Sciatic nerve (tissue), 2 donors: Measurements from ENCODE around the gene ZNF362. TPM values are rescaled to one million over a fixed set of nuclear protein-coding genes. Genes with fewer than 3 reads are reported as not detected.
"Not testable (repeated sequence)": the region's sequence is repeated elsewhere in the genome, so short reads cannot be mapped to it uniquely, and the experiment has no call there.

Experiments
- ATAC-seq: fragments of 200-7000 bp; cut with Tn5 transposase; one replicate; pipeline ENCODE4 v1.9.1; 2020; ENCODE audit warnings: mild to moderate bottlenecking, moderate library complexity
- DNase-seq: peaks from one replicate; pipeline ENCODE4 v3.0.0-alpha.2; 2020; ENCODE audit warnings: low spot score
- intact Hi-C: fragments of 100-400 bp; cut with DNase I; formaldehyde crosslinking; loops from one replicate; pipeline ENCODE4 v1.14.2; 2022
- total RNA-seq: library from RNA; stranded (reverse); fragmentation: NEBNext Ultra II Directional; extraction: Animal tissue kit (Norgen Biotek cat#: 25700); gene quantifications from one replicate; pipeline ENCODE4 v1.2.1, GENCODE V29; 2021
- donor health status: DM: no; HTN: no; CAD: no.
- donor health status: DM: no; HTN: no; CAD: no.

The ZNF362 gene
- total RNA-seq, 1 donor from 2014 or later = 40.0 TPM

- DNase-seq = no peak
- intact Hi-C loops = no loop called here
- ATAC-seq = no peak
Observed at GRCh38 chr1:33276573-33277298, 20.4 kb downstream of the ZNF362 start.

GRCh38 chr1:33277488-33278084 lies 21.3 kb downstream of the ZNF362 start:
- ATAC-seq = no peak
- DNase-seq = no peak
- intact Hi-C loops = no loop called here

- intact Hi-C loops = no loop called here
- ATAC-seq (peak; percentile 34), DNase-seq (no peak)
Observed at GRCh38 chr1:33280091-33280661, 23.9 kb downstream of the ZNF362 start.

DNA sequence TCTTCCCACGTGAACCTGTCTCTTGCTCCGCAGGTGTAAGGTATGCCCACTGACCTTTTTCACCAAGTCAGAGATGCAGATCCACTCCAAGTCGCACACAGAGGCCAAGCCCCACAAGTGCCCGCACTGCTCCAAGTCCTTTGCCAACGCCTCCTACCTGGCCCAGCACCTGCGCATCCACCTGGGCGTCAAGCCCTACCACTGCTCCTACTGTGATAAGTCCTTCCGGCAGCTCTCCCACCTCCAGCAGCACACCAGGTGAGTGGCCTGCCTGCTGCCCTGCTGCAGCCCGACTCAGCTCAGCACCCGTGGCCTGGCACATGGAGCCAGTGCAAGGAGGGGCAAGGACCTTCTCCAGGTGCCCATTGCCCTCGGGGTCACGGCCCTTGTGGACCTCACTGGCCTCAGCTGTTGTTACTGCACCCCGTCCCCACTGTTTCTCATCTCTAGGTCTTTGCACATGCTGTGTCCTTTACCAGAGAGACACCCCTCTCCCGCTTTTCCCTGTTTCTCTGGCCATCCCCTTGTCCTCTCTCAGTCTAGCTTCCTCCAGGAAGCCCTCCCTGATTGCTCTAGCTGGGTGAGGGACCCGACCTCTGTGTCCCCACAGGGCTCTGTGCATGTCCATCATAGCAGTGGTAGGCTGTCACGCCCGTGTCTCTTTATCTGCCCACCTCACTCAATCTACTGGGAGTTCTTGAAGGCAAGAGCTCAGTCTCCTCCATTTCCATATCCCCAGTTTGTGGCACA lies 25.4 kb downstream of the ZNF362 start:
- intact Hi-C loops = no loop called here
- ATAC-seq (no peak), DNase-seq (no peak)

DNA sequence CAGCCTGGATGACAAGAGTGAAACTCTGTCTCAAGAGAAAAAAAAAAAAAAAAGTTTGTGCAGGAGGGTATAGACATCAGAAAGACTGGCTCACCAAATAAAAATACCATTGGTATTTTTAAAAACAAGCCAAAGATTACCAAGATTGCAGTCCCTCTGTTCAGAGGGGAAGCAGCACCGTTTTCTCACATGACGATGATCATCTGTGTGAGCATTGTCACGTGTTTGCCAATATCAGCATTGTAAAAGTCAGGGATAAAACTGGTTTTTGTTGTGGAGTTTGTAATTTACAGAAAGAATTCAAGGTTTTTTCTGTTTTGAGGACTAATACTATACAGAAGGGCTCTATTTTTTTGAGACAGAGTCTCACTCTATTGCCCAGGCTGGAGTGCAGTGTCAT lies 26.5 kb downstream of the ZNF362 start:
- no peak for DNase-seq
- intact Hi-C loops = no loop called here
- no peak for ATAC-seq

GRCh38 chr1:33284049-33284448 lies 27.8 kb downstream of the ZNF362 start:
- ATAC-seq = no peak
- DNase-seq = no peak
- intact Hi-C loops = no loop called here

DNA sequence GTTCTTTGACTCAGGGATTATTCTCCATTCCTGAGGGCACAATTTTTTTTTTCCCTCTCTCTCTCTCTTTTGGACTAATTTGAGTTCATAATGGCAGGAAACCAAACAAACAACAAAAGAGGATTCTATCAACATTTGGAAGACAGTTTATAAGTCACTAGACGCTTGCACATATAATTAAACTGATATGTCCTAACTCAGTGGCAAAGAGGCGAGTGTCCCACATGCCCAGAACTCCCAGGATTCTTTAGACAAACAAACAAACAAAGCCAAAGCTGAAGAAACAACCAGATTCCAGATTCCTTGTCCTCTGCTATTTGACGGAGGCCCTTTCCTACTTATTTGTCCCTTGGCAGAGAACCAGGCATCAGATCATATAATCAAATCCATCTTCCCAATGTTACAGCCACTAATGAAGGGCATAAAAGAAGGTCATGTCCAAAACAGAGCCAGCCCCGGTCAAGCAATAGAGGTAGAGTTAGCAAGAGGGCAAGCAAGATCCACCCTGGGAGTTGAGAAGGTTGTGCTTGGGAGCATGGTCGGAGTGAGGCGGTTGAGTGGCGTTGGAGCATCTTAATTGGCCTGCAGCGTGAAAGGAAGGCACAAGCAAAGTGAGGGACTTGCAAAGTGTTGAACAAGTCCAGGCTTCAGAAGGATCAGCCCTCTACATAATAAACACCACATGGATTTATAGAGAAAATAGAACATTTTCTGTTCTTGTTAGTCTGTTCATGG lies 30.3 kb downstream of the ZNF362 start:
- intact Hi-C loops = no loop called here
- peak; percentile 45 for ATAC-seq
- DNase-seq = peak; percentile 45

DNA sequence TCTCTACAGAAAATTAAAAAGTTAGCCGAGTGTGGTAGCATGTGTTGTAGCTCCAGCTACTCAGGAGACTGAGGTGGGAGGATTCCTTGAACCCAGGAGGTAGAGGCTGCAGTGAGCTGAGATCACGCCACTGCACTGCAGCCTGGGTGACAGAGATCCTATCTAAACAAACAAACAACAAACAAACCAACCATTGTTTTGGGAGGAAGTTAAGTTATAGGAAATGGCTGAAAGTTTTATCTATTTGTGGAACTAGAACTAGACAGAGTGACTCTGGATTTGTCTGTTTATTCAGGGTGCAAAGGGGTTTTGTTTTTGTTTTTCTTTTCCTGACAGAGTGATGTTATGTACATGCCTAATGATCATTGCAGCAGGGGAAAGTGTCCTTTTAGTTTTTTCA lies 31.0 kb downstream of the ZNF362 start:
- DNase-seq = no peak
- intact Hi-C loops = no loop called here
- ATAC-seq = no peak

GRCh38 chr1:33288976-33289857 lies 32.9 kb downstream of the ZNF362 start:
- intact Hi-C loops = no loop called here
- DNase-seq = peak; percentile 49
- no peak for ATAC-seq

GRCh38 chr1:33289858-33290154 lies 33.5 kb downstream of the ZNF362 start:
- intact Hi-C loops = no loop called here
- ATAC-seq (no peak), DNase-seq (peak; percentile 26)

GRCh38 chr1:33290615-33291014 lies 34.3 kb downstream of the ZNF362 start:
- ATAC-seq, DNase-seq, intact Hi-C loops: not testable (repeated sequence)

- DNase-seq (peak; percentile 50), ATAC-seq (peak; percentile 24)
- intact Hi-C loops = no loop called here
Observed at GRCh38 chr1:33292726-33293340, 36.5 kb downstream of the ZNF362 start.

DNA sequence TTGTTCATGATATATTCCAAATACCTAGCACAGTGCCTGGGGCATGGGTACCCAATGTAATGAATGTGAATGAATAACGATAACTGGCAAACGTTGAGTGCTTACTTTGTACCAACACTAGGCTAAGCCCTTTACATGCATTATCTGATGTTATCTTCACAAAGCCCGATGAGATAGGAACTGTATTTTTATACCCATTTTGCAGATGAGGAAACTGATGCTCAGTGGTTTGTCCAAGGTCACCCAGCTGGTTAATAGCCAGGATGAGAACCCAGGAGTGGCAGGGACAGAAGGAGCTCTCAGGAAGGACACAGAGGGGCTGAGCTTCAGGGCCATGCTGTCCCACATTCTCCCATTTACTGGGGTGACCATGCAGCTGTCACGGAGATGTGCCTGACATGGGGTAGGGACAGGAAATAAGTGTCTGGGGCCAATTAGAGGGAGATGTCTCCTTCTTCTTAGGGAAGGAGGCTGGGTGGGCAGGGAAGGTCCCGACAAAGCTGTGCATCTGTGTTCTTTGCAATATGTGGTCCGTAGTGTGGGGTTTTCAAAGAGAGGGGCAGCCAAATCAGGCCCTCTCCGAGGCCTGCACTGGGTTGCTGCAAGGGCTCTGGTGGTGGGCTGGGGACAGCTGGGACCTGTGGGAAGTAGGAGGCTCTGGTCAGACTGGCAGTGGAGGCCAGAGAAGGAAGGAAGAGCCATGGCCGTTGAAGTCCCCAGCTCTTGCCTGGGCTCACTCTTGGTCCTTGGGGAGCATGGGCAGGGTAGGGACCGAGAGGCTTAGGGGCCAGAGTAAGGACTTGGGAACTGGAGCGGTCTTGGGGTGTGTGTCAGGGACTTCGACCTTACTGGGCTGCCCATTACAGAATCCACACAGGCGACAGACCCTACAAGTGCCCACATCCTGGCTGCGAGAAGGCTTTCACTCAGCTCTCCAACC lies 38.0 kb downstream of the ZNF362 start:
- intact Hi-C loops = no loop called here
- peak; percentile 32 for DNase-seq
- no peak for ATAC-seq

- DNase-seq = peak; percentile 58
- no peak for ATAC-seq
Observed at GRCh38 chr1:33295023-33295422, 38.7 kb downstream of the ZNF362 start.

DNA sequence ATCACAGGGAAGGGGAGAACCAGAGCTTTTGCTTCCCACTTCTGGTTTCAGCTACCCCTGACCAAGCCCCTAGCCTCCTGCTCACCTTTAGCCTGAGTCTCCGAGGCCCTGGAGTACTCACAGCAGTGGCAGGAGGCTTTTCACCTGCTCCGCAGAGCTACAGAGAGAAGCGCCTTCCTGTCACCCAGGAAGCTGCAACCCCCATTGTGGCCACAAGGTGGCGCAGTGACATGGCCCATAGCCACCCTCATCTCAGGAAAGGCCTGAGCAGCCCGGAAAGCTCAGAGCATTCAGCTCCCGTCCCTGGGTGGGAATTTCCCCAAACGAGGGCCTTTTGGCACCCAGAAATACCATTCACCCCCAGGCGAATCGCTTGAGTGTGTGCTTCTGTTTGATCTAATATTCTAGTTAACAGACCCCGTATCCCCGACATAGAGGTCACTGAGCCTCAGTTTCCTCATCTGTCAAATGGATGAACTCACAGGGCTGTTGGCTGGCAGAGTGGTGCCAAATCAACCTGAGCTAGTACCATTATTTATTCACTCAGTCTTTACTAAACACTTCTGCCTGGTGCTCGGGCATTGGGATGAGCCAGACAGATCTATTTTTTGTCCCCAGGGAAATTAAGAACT lies 39.3 kb downstream of the ZNF362 start:
- peak; percentile 94 for DNase-seq
- intact Hi-C loops = loop anchor here (2.0 kb wide), 1 partner anchor 73 kb away; no protein-coding TSS in a partner anchor
- ATAC-seq = peak; percentile 87

More at GRCh38 chr1:33295023-33295422, 38.7 kb downstream of the ZNF362 start:
- intact Hi-C loops = no loop called here

DNA sequence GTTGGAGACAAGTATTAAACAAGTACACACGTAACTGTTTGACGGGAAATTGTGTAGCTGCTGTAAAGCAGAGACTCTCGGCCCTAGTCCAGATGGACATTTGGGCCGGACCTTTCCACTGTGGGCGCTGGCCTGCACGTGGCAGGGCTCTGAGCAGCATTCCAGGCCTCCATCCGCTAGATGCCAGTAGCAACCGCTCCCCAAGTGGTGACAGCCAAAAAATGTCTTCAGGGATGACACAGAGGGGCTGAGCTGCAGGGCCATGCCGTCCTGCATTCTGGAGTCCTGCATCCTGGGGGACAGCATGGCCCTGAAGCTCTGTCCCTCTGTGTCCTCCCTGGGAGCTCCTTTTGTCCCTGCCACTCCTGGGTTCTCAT lies 39.8 kb downstream of the ZNF362 start:
- intact Hi-C loops = loop anchor here (2.0 kb wide), 1 partner anchor 73 kb away; no protein-coding TSS in a partner anchor
- peak; percentile 55 for ATAC-seq
- DNase-seq = peak; percentile 60
